IPS DF 19.7 (cell line): Measurements from ENCODE around the gene KRTAP6-3.

Experiments used
- DNase-seq: peaks from one replicate; pipeline ENCODE4 v3.0.0-alpha.2; 2013; ENCODE audit warnings: low read depth, low spot score

Gene KRTAP6-3

GRCh38 chr21:30592140-30592539 lies at the start of gene KRTAP6-3:
Gene KRTAP6-3 (plus strand): TSS chr21:30592440. CDS start chr21:30592446, 6 bp downstream.
- no peak for DNase-seq

GRCh38 chr21:30552782-30553181 lies 39.5 kb upstream of the KRTAP6-3 start:
- DNase-seq, result no peak

- no peak for DNase-seq
Measured at GRCh38 chr21:30555095-30555494, 37.1 kb upstream of the KRTAP6-3 start.

- no peak for DNase-seq
Measured at GRCh38 chr21:30561264-30561895, 30.9 kb upstream of the KRTAP6-3 start, which contains the start of gene KRTAP19-7. Gene KRTAP19-7 (minus strand): TSS chr21:30561314. CDS start chr21:30561289, 25 bp downstream.

GRCh38 chr21:30561957-30562356 lies 30.3 kb upstream of the KRTAP6-3 start:
- no peak for DNase-seq

- DNase-seq, result no peak
Measured at GRCh38 chr21:30563072-30563471, 29.2 kb upstream of the KRTAP6-3 start.

GRCh38 chr21:30563630-30564029 lies 28.6 kb upstream of the KRTAP6-3 start:
- no peak for DNase-seq

- DNase-seq, result no peak
Measured at GRCh38 chr21:30567617-30568016, 24.6 kb upstream of the KRTAP6-3 start.

- no peak for DNase-seq
Measured at GRCh38 chr21:30577766-30578165, 14.5 kb upstream of the KRTAP6-3 start.

GRCh38 chr21:30579346-30579745 lies 12.9 kb upstream of the KRTAP6-3 start:
- no peak for DNase-seq

GRCh38 chr21:30580132-30580531 lies 12.1 kb upstream of the KRTAP6-3 start:
- DNase-seq, result no peak

- DNase-seq, result no peak
Measured at GRCh38 chr21:30582870-30583269, 9.4 kb upstream of the KRTAP6-3 start.

- DNase-seq, result no peak
Measured at GRCh38 chr21:30590297-30590696, 1.9 kb upstream of the KRTAP6-3 start, which contains the start of gene KRTAP22-2. Gene KRTAP22-2 (minus strand): TSS chr21:30590397.

- no peak for DNase-seq
Measured at GRCh38 chr21:30598802-30599201, 6.6 kb downstream of the KRTAP6-3 start, which contains the start of gene KRTAP6-2. Gene KRTAP6-2 (minus strand): TSS chr21:30598902. CDS start chr21:30598874, 28 bp downstream.

- no peak for DNase-seq
Measured at GRCh38 chr21:30600787-30601186, 8.5 kb downstream of the KRTAP6-3 start, which contains the start of gene KRTAP22-1. Gene KRTAP22-1 (plus strand): TSS chr21:30601087.

GRCh38 chr21:30605968-30606367 lies 13.7 kb downstream of the KRTAP6-3 start:
- DNase-seq, result no peak

GRCh38 chr21:30612132-30612531 lies 19.9 kb downstream of the KRTAP6-3 start:
- DNase-seq, result no peak

GRCh38 chr21:30613836-30614235 lies 21.6 kb downstream of the KRTAP6-3 start, which contains the start of gene KRTAP6-1:
Gene KRTAP6-1 (minus strand): TSS chr21:30613930. CDS start chr21:30613904, 26 bp downstream.
- no peak for DNase-seq

GRCh38 chr21:30615199-30615598 lies 23.0 kb downstream of the KRTAP6-3 start:
- DNase-seq, result no peak

GRCh38 chr21:30616125-30616524 lies 23.9 kb downstream of the KRTAP6-3 start, which contains the start of gene KRTAP20-1:
Gene KRTAP20-1 (plus strand): TSS chr21:30616425. CDS start chr21:30616455, 30 bp downstream.
- no peak for DNase-seq

- DNase-seq, result no peak
Measured at GRCh38 chr21:30620080-30620479, 27.8 kb downstream of the KRTAP6-3 start.

- DNase-seq, result no peak
Measured at GRCh38 chr21:30620522-30620921, 28.3 kb downstream of the KRTAP6-3 start, which contains the start of gene KRTAP20-4. Gene KRTAP20-4 (plus strand): TSS chr21:30620627.

- DNase-seq, result no peak
Measured at GRCh38 chr21:30623362-30623761, 31.1 kb downstream of the KRTAP6-3 start.
